GM18907 (cell line): ENCODE results near the gene MARVELD3.
"Not testable (repeated sequence)": the region's sequence is repeated elsewhere in the genome, so short reads cannot be mapped to it uniquely, and the experiment has no call there.

Experiments
- ATAC-seq: cut with Tn5 transposase; IDR thresholded peaks from one replicate; pipeline ENCODE4 v1.9.1; 2021; ENCODE audit warnings: mild to moderate bottlenecking, moderate library complexity; ENCODE audit not compliant: unreplicated experiment

Gene MARVELD3

GRCh38 chr16:71669926-71670536 is 44.0 kb downstream of the MARVELD3 start:
- ATAC-seq, result no peak

GRCh38 chr16:71670537-71670936 is 44.6 kb downstream of the MARVELD3 start:
- no peak for ATAC-seq

DNA sequence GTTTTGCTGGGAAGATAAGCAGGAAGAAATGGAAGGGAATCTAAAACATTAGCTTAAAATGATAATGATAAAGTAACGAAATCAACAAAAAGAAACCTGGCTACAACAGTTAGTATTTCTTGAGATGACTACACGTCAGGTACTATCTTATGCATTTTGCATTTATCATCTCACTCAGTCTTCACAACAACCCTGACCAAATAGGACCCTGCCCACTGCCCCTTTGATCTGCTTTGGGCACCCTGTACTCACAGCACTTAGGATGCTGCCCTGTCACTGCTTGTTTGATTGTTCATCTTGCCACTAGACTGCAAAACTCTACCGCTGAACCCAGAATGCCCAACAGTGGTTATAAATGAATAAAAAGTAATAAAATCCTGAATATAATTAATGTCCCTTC is 45.2 kb downstream of the MARVELD3 start:
- no peak for ATAC-seq

DNA sequence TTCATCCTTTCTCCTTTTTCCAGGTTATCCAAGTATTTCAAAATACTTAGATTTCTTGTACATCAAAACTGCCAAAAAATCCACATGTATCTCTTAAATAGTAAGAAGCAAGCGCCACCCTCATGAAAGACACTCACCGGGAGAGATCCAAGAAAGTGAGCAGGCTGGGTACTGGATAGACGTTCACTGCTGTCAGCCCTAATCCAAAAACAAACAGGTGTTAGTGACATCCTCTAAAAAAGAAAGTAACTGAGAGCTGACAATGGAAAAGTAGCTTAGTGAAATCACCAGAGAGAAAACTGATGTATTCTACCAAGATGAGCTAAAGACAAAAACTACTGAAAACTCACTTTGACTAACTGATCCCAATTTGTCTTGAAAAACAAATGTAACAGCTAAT is 46.1 kb downstream of the MARVELD3 start:
- no peak for ATAC-seq

- no peak for ATAC-seq
Measured at GRCh38 chr16:71672803-71673581, 47.0 kb downstream of the MARVELD3 start.

GRCh38 chr16:71673582-71673973 is 47.6 kb downstream of the MARVELD3 start:
- ATAC-seq, result no peak

GRCh38 chr16:71674229-71674628 is 48.2 kb downstream of the MARVELD3 start:
- ATAC-seq, result no peak

DNA sequence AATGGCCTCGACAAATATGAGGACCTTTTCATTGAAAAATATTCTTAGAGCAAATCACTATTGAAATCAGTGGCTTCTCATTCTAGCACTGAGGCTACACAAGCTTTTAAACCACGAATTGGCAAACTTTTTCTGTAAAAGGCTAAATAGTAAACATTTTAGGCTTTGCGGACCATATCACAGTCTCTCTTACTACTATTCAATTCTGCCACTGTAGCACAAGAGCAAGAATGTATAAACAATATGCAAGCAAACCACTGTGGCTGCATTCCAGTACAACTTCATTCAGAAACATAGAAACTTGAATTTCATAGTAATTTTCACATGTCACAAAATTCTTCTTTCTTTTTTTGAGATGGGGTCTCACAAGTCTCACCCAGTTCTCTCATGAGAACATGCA is 49.4 kb downstream of the MARVELD3 start:
- ATAC-seq, result no peak

GRCh38 chr16:71676236-71676635 is 50.3 kb downstream of the MARVELD3 start:
- ATAC-seq, result no peak

- ATAC-seq, result no peak
Measured at GRCh38 chr16:71681360-71681759, 55.4 kb downstream of the MARVELD3 start.

DNA sequence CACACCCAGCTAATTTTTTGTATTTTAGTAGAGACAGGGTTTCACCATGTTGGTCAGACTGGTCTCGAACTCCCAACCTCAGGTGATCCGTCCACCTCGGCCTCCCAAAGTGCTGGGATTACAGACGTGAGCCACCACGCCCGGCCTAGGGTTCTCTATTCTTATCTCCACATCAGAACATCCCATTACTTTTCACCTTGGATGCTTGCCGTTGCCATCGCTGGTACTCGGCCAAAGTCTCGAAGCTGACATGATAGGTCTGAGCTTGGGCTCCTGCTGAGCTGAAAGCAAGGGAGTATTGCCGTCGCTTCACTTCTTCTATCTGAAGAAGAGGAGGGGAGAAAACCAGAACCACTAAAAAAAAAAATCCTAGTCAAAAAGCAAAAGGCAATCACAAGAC is 58.3 kb downstream of the MARVELD3 start:
- ATAC-seq, result not testable (repeated sequence)
